HG03066 (cell line): Measurements from ENCODE around the gene ADM.

Source experiments
- ATAC-seq: cut with Tn5 transposase; IDR thresholded peaks from one replicate; pipeline ENCODE4 v1.9.1; 2021; ENCODE audit warnings: low read depth; ENCODE audit not compliant: unreplicated experiment

Gene ADM

GRCh38 chr11:10308201-10308954 is 3.5 kb downstream of the ADM start:
- ATAC-seq = no peak

GRCh38 chr11:10309163-10310093 is 4.6 kb downstream of the ADM start:
- ATAC-seq = no peak

GRCh38 chr11:10310301-10310841 is 5.5 kb downstream of the ADM start:
- ATAC-seq = no peak

DNA sequence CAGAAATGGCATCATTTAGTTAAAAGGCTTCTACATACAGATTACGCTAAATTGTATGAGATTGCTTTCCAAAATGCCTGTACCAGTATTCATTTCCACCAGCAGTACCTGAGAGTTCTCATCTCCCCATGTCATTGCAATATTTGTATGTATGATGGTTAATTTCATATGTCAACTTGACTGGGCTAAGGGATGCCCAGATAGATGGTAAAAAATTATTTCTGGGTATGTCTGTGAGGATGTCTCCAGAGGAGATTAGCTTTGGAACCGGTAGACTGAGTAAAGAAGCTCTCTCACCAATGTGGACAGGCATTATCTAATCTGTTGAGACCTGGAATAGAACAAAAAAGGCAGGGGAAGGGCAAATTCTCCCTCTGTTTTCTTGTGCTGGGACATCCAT is 6.9 kb downstream of the ADM start:
- ATAC-seq = no peak

GRCh38 chr11:10314199-10315072 is 9.6 kb downstream of the ADM start:
- ATAC-seq = peak; percentile 79

GRCh38 chr11:10315083-10315482 is 10.2 kb downstream of the ADM start:
- no peak for ATAC-seq

DNA sequence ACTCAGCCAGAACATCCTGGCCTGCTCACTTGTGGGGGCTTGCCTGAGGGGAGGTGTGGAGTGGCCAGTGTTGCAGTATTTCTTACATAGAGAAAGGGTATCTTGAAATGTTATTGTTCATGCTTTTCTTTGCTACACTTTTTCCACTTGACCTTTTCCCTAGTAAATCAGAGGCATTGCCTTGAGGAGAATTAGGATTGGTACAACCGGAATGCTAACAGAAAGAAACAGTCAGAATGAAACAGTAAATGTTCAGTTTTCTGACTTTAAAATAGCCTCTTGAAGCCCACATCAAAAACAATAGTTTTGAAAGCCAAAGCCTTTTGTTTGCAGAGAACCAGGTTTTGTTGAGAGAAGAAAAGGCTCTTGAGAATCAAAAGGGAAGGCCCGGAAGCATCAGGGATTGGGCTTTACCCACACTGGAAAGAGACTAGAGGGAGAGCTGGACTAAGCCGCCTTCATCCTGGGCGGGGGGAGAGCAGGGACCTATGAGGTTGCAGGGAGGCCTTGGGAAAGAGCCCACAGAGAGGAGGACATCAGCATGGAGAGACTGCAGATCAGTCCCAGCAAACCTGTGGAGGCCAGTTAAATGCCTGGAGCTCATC is 12.4 kb downstream of the ADM start:
- peak; percentile 28 for ATAC-seq

GRCh38 chr11:10317776-10318526 is 13.1 kb downstream of the ADM start:
- ATAC-seq = peak; percentile 46

DNA sequence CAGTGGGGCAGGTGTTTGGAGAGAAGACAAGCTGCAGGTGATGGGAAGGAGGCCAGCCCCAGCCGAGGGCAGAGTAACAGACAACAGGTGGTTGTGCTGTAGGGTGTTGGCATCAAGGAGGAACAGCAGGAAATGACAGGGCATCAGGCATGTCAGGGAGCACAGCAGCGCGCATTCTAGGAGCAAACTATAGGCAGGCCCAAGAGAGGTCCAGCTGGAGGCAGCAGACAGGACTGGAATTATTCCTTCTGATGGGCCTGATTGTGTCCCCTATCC is 13.6 kb downstream of the ADM start:
- ATAC-seq = no peak

GRCh38 chr11:10319702-10320558 is 15.1 kb downstream of the ADM start:
- ATAC-seq = no peak

DNA sequence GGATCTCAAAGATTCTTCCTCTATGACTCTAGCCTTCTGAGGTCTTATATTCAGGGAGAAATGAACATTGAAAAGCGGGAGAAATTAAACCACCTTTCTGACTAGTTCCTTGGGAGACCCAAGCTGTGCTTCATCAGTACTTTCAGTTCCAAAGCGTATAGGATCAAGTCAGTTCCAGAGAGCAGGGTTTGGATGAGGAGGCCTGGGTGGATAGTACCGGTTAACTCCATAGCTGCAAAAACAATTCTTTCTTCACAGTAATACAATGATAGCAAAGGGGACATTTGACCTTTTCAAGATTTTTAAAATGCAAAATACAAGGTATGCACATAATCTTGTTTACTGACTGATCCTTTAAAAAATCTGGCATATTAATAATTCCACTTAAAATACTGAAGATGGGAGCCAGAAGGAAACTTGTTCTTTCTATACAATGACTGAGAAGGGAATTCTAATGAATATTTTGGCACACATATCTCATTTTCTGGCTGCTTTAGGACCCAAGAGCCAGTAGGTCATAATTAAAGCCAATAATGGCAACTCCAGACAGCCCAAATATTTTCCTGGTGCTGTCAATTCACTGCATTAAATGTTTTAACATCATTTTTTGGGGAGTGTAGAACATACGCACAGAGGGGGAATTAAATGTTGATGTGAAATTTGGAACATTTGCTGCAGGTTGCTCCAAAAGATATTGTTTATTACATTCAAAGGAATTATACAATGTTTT is 16.0 kb downstream of the ADM start:
- no peak for ATAC-seq

DNA sequence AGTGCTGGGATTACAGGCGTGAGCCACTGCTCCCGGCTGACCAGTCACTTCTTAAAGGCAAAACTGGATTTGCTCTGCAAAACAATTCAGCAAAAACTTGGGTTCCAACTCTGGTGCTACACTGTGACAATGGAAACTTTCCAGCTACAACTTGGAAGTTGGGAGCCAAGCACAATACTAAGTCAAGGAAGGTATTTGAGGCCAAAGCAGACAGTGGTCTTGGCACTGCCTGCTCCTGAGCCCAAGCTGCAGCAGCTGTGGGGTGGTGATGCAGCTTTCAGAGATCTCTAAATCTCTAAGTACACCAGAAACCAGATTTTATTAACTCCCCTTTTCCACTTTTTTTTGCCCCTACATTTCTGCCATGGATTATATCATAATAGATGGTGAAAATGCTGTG is 17.5 kb downstream of the ADM start:
- ATAC-seq = no peak

DNA sequence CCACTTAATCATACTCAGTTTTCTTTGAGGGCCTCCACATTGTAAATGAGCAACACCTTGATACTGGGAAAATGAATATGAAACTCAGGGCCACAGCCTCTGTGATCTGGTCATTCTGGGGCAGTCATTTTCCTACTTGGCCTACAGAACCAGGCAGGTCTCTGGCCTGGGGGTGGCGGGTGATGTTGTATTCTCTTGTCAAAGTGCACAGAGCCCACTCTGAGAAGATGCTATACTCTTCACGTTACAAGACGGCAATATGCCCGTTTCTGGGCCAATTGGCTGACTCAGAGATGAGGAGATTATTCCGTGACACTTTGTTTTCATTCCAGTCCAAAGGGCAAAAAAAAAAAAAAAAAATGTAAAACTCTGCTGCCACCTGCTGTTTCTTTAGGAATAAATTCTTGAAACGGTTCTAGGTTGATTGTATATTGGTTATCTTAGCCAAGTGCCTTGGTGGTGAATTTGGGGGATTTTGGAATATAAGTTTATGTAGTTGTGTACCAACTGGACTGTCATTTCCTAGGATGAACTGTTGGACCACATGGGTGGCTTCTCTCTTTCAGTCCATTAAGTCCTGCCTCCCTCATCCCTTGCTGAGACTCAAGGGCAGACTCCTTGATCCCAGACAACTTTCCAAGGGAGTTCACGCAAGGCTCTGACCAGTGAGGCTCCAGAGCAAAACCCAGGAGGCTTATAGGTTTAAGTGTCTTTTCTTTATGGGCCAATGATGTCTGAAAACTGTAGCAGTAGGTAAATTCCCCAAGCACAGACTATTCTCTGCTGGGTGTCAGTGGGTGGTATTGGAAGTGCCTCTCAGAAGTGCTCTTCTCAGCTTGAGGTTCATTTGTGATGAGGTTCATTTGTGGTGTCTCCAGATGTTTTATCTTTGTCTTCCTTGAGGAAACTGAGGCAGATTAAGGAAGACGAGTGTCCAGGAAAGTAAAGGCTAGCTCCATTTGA is 18.2 kb downstream of the ADM start:
- ATAC-seq = no peak

- ATAC-seq = no peak
Measured at GRCh38 chr11:10323793-10324170, 18.9 kb downstream of the ADM start.

DNA sequence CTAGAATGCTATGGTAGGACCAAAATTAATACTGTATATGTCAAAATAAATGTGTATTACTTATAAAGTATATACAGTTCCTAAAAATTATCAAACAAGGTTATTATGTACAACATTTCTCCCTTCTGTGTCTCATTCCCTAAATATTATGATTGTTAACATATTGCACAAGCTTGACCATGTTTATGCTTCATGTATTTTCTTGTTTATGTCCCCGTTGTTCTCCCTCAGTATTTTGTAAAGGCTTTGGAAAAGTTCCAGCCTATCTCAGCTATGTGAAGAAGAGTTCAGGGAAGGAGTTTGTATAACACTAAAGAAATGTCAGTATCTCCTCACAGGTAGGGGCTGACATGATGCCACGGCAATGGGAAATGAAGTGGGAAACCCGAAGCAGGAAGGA is 19.6 kb downstream of the ADM start:
- no peak for ATAC-seq

DNA sequence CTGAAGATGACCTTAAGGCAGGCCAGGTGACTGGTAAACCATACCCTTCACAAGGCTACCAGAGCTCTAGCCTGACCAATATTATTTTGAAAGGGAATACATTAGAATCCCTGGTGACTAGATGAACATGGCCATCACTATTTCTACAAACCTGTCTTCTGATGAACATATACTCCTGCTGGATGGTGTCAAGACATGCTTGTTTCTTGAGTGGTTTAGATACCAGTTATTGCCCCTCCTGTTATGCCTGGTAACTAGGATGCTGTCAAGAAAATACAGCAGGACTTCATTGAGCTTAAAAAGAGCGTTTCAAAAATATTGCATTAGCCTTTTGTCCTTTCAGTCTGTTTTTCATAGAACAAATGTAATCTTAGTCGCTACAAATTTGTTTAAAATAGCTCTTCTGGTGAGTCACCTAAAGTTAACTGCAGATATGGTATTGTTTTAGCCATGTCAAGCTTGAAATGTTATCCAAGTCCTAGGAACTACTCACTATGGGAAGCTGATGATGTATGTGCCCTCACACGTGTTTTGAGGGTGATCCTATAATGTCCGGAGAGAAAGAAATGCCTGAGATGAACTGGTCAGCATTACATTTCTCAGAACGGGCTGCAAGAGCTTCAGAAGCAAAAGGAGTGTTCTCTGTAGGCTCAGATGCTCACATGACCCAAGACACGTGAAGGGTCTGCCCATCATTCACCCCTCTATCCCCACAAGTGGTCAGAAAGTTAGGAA is 20.6 kb downstream of the ADM start:
- ATAC-seq = no peak
